HG02763 (cell line): Measurements from ENCODE around the gene SCAF11.

Experiments used
- ATAC-seq: cut with Tn5 transposase; IDR thresholded peaks from one replicate; pipeline ENCODE4 v1.9.1; 2021; ENCODE audit warnings: mild to moderate bottlenecking, moderate library complexity; ENCODE audit not compliant: unreplicated experiment

The SCAF11 gene

DNA sequence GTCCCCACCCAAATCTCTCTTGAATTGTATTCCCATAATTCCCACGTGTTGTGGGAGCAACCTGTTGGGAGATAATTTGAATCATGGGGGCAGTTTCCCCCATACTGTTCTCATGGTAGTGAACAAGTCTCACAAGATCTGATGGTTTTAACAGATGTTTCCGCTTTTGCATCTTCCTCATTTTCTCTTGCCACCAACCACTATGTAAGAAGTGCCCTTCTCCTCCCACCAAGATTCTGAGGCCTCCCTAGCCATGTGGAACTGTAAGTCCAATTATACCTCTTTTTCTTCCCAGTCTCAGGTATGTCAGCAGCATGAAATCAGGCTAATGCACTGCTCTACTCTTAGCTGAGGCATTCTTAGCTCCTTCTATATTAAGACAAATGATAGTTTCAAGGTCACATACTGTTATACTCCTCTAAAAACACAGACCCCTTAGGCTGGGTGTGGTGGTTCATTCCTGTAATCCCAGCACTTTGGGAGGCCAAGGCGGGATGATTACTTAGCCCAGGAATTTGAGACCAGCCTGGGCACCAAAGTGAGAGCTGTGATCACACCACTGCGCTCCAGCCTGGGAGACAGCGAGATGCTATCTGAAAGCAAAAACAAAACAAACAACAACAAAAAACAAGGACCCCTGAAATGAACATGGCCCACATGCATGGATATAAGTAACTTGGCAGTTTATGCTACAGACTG, 3.6 kb downstream of the SCAF11 start:
- ATAC-seq, result no peak

DNA sequence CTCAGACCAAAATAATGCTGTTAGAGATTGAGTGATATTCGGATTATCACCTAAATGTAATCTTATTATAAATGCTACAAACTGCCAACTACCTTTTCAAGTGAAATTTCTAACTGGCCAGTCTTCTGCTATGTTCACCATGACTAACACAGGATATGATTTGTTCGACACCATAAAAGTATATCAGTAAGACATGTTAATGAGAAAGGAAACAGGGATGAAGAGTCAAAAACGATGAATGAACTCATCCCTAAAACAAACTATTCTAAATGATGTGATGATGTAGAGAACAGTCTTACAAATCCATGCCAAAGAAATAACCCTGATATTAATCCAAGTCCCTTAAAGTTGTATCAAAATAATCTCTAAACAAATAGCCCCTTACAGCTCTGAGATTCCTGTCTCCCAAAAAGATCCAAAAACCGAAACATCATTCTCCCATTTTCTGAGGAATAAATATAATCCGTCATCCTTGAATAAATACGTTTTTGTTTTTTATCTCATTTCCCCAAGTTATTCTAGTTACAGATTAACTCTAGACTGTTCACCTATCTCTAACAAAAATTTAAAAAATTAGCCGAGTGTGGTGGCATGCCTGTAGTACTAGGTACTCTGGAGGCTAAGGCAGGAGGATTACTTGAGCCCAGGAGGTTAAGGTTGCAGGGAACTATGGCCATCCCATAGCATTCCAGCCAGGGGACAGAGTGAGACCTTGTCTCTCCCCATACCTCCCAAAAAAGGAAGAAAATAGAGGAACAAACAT, 9.1 kb downstream of the SCAF11 start:
- no peak for ATAC-seq

DNA sequence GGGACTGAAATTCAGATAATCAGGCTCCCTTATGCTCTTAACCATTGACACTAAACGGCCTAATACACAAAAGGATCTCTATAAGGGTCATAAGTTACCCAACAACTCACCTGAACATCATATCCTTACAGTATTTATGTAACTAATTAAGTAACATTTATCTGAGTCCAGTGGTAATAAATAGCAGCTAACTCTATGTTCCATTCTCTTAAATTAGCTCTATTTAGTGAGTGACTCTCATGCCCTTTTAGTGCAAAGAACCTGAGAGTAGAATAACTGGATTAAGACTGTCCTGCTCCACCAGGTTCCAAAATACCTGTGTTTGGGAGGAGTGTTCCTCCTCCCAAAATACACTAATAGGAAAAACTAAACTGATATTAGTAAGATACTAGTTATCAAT, 9.8 kb downstream of the SCAF11 start:
- no peak for ATAC-seq

DNA sequence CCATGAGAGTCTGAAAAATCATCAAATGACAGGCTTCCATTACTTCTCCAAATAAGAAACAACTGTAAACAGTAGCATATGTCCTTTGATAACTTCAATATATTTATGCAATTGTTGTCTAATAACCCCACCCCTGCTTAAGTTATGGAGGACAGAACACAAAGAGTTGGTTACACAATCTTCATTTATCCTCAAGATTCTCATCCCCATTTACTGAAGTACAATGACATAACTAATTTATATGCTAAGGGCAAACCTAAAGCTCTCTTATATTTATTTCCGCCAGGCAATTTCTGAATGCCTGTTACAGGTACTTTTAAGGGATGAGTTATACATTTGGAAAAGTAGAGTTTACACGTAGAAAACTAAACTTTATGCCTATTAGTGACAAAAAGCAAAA, 12.3 kb downstream of the SCAF11 start:
- ATAC-seq, result no peak

DNA sequence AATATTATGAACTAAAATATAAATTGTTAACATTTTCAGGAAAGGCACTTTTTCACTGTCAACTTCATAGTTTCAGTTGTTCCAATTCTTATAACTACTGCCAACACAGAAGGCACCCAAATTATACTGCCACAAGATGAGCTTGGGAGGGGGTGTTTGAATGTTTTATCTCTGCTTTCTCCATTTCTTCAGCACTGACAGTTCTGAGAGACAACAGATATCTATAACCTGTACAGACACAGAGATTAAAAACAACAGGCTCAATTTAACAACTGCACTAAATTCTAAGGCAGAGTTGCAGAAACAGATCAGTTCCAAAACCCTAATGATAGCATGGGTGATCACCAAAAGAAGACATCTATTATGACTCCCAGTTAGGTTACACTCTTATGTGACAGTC, 12.8 kb downstream of the SCAF11 start:
- no peak for ATAC-seq

DNA sequence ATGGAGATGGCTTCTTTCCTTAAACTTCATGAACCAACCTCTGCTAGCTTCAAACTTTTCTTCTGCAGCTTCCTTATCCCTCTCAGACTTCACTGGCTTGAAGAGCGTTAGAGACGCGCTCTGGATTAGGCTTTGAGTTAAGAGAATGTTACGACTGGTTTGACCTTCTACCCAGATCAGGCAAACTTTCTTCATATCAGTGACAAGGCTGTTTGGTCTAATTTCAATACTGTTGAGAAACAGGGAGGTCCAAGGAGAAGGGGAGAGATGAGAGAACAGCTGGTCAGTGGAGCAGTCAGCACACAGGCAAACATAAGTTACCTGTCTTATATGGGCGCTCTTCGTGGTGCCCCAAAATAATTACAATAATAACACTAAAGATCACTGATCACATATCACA, 14.9 kb downstream of the SCAF11 start:
- no peak for ATAC-seq

DNA sequence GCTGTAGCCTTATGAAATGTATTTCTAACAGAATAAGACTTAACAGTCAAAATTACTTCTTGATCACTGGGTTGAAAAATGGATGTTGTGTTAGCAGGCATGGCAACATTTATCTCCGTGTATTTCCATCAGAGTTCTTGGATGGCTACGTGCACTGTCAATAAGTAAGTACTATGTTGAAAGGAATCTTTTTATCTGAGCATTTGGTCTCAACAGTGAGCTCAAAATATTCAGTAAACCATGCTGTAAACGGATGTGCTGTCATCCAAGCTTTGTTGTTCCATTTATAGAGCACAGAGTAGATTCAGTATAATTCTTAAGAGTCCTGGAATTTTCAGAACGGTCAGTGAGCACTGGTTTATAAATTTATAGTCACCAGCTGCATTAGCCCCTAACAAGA, 15.5 kb downstream of the SCAF11 start:
- ATAC-seq, result no peak

DNA sequence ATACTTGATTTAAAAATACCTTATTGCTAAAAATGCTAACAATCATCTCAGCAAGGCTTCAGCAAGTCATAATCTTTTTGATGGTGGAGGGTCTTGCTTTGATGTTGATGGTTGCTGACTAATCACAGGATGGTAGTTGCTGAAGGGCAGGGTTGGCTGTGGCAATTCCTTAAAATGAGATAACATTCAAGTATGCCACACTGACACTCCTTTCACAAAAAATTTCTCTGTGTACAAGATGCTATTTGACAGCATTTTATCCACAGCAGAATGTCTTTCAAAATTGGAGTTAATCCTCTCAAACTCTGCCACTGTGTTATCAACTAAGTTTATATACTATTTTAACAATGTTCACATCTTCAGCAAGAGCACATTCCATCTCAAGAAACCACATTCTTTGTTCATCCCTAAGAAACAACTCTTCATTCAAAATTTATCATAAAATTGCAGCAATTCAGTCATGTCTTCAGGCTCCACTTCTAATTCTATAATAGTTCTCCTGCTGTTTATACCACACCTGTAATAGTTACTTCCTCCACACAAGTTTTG, 16.1 kb downstream of the SCAF11 start:
- no peak for ATAC-seq

DNA sequence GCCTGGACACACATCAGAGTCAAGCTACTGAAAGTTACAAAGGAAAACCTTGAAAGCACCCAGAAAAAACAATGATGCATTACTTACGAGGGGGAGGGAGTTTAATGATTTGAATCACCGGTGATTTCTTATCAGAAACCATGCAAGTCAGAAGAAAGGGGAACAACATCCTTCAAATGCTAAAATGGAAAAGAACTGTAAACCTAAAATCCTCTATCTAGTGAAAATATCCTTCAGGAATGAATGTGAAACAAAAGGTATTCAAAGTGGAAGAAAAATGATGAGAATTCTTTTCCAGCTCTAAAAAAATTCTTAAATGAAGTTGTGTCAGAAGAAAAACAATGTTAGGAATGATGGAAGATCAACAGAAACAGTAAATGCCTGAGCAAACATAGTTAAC, 16.8 kb downstream of the SCAF11 start:
- ATAC-seq, result no peak

DNA sequence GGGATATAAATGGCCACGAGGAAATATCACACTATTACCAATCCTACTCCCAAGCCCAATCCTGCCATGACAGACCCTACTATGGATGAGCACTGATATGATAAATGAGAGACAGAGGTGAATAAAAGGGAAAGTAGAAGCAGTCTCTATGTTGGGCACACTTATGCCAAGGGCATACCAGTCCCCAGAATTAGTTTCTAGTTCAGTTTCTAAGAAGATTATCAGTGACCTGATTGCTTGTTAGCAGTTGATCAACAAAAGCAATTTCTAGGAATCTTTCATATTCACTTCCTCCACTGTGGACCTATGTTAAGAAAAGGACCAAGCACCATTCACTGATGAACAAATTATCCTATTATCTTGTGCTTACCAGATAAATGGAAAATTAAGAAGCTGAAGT, 20.0 kb downstream of the SCAF11 start:
- no peak for ATAC-seq

DNA sequence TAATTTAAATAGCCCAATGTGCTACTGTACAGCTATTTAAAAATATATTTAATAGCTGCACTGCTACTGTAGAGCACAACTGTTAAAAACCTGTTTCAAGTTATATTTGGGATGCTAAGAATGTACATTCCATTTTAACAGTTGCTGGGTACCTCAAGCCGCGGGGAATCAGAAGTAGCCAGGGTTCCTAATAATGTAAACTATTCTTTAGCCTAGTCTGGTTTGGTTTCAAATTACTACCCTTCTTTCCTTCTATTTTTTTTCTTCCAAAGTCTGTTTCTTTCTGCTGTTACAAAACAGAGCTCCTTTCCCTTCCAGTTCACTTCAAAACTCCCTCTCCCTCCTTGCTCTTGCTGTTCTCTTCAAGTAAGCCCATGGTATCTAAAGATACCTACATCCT, 21.3 kb downstream of the SCAF11 start:
- ATAC-seq, result no peak

DNA sequence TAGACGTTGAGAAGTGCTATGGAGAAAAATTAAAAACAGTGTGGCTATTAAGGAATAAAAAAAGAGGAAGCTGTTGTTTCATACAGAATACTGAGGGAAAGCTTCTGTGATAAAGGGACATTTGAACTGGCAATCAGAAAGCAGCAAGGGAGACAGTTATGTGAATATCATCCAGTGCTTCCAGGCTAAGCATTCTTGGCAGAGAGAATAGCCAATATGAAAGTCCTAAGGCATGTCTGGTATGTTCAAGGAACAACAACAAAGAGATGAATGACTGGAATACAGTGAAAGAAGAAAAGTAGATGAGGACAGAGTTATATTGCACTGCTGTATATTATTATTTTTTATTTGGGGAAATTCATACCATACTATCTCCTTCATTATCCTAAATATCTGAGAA, 23.9 kb downstream of the SCAF11 start:
- ATAC-seq, result no peak

DNA sequence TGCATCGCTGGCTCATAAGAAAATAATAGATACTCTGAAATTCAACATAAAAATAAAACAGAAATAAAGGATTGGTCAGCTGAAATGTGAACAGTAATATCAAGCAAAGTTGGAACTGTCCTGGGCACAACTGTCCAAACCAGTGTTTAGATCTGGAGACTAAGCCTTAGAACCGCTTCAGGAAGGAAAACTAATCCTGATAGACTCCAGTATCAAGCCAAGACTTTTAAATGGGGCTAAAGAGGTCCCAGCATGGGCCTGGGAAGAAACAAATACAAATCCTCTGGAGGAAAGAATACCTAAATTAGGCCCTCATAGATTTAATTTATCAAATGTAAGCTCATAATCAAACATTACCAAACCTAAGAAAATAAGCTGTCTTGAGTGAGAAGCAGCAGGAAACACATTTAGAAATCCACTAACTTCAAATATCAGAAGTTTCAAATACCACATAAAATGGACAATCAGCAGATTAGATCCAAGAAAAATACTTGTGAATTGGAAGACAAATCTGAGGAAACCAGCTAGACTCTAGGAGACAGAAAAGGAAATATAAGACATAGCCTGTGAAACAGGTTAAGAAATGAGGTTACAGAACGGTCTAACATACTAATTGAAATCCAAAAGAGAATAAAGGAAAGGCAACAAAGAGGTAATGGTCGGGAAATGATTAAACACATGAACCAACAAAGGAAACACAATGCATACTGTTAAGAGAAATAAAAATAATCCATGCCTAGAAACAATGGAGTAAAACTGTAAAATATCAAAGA, 27.6 kb downstream of the SCAF11 start:
- ATAC-seq, result no peak

DNA sequence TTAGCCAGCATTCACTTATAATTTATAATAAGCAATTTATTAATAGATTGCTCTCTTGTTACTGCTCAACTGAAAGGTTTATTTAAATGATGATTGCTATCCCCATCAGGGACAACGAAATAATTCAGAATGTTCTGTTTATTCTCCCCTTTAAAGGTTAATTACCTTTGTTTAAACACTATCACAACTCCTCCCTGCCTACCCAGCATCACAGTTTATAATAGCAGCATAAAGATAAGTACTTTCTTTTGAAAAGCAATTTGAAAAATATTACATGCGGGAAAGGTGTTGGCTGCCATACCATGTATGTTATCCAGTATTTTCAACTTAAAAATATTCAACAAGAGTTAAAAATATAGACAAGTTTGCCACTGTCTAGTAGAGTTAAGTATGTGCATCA, 30.6 kb downstream of the SCAF11 start:
- no peak for ATAC-seq

DNA sequence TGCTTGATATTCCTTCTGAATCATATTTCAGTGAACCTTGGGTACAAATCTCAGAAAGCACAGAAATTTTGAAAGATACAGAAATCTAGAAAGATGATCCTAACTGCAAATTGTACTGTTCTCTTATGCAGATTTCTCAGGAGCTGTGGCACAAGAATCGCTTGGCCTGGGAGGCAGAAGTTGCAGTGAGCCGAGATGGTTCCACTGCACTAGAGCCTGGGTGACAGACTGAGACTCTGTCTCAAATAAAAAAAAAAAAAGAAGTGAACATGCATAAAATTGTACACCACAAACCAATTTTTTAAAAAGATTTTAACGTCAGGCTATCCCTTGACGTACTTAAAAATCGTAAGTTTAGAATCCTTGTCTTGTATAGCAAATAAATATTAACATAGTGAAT, 31.3 kb downstream of the SCAF11 start:
- ATAC-seq, result no peak

DNA sequence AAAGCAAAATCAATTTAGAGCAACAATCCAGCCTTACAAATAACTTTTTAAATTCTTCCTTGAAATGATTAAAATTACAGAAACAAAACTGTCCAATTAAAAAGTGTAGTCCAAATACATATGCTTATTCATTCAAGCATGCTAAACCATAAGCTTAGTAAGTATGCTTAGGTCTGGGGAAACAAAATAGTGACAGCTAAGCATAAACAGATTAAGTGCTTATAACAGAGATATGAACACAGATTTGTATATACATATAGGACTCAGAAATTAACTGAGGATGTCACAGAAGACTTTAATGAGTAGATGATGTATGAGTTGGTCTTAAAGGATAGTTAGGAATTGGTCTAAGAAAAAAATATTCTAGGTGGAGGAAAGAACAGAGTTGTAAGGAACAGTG, 41.8 kb downstream of the SCAF11 start:
- no peak for ATAC-seq

DNA sequence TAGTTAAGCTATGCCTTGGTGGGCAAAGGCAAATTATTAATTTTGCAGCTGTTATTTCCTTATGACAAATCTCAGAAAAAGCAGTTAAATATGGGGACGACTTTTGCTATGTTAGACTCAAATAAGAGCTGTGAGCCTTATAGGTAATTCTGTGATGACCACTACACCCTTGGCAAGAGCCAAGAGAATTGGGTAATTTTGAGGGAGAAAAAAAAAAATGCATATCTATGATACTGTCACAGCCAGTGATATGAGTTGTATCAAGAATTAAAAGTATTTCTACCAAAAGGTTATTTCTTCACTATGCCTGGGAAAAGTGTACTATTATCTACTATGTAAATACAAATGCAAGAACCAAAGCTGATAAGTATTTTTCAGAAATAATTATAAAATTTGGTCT, 43.9 kb downstream of the SCAF11 start:
- ATAC-seq, result no peak

DNA sequence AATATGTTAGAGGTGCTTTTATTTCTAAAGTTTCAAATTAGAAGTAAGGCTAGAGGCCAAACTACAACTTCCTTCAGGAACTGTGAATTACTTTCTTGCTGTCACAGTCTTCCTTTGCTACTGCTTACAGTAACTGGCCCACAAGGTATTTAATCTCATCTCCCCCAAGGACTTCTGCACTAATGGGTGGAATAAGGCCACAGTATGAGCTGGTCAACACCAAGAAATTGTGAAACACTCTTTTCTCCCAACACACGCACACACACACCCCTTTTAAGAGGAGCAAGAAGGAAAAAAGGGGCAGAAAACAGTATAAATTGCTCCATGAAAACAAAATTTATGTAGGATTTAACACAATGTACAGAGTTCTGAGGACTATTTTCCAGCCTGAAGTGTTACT, 45.6 kb downstream of the SCAF11 start:
- ATAC-seq, result no peak

DNA sequence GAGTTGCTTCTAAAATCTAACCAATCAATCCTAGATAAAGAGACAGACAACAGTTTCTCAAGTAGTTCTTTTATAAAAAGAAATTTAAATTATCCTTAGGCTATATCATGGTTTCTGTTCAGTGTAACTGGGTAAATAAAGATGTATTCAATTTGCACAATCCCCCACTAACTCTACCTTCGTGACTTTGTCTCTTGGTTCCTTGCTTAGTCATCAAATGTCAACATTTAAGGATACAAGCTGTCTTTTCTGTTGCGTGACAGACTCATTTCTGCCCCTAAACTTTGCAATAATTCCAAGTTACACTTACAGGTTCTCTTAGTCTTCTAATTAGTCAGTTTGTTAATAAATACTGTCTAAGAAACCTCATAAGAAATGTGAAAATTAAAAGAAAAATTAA, 50.6 kb downstream of the SCAF11 start:
- no peak for ATAC-seq

DNA sequence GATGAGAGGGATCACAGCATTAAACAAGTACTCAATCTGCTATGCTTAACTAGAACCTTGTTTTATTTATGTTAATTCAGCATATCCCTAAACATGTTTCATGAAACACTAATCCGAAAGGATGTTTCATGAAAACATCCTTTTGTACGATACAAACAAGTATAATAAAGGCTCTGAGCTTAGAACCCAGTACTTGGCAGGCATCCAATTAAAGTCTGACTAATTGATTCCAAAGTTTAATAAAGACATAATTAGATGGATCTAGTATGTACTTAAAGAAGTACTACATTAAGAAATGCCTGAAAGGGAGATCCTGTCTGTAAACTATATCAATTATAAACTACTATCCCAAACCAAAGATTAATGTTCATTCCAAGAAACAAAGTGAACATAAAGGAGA, 51.8 kb downstream of the SCAF11 start:
- ATAC-seq, result no peak

DNA sequence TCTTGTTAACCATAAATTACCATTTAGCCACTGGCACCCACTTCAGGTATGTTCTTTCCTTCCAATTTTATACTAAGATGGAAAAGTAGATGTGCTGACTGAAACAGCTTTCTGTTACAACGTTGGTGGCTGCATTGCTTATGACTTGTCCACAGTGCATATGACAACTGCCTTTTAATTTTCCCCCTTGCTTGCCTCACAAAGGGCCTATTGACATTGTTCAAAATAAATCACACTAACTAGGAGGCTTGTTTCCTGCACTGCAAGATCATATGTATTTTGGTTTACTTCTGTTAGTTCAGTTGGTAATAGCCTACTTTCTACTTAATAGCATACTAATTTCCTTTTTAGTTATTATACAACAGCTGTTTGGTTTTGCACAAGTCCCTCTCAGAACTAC, 55.4 kb downstream of the SCAF11 start:
- no peak for ATAC-seq

DNA sequence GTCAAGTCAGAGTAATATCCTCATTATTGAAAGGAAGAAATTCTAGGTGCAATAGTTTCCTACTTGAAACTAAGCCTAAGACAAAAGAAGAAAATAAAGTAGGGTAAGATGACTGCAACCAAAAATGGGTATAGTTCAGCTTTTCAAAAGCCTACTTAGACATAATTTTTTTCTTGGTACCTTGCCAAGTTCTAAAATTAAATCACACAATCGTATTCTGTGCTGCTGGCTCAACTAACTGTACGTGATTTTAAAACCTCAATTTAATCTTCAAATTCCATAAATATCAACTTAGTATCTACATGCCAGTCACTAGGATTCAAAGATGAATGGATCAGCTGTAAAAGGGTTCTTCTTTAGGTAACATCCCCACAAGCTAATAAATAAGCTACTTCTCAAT, 56.9 kb downstream of the SCAF11 start:
- no peak for ATAC-seq
